HEK293 (cell line): ENCODE data around the gene CCSER1.

Source experiments
- CTCF ChIA-PET: fragments of 350-600 bp; formaldehyde crosslinking; extraction: SDS; loops from one replicate; lab custom pipeline; 2021; ENCODE audit warnings: antibody characterized with exemption; lab: Yijun Ruan, JAX
- POLR2A ChIA-PET: fragments of 300-600 bp; formaldehyde crosslinking; extraction: SDS; loops from one replicate; lab custom pipeline; 2020; ENCODE audit warnings: antibody characterized with exemption, inconsistent platforms; lab: Yijun Ruan, JAX
- H3K27ac ChIP-seq: fragments of 200-500 bp; sonication (Bioruptor generic); 2 replicates; pipeline ENCODE4 v1.5.1; 2014; ENCODE audit warnings: low read depth, low read length, control low read depth, inconsistent platforms; ENCODE audit errors: extremely low read depth
- H3K36me3 ChIP-seq, 2 experiments: fragments of 200-500 bp in 1 of 2; sonication (Bioruptor generic) in 1 of 2; 1 replicate in 1 of 2; 2 replicates in 1 of 2; pipeline ENCODE4 v1.5.1; 2014 to 2017; ENCODE audit warnings: inconsistent platforms in 2 of 2, low read length in 2 of 2; ENCODE audit not compliant: control insufficient read depth in 2 of 2, insufficient read depth in 1 of 2
- H3K4me1 ChIP-seq: fragments of 200-500 bp; sonication (Bioruptor generic); 2 replicates; pipeline ENCODE4 v1.5.1; 2014; ENCODE audit warnings: mild to moderate bottlenecking, low read length, inconsistent platforms; ENCODE audit not compliant: control insufficient read depth, insufficient read depth
- H3K4me3 ChIP-seq: 2 replicates; pipeline ENCODE4 v1.5.1; 2011; ENCODE audit warnings: low read depth, mild to moderate bottlenecking, control low read depth, low read length, moderate library complexity
- H3K9me3 ChIP-seq: fragments of 200-500 bp; sonication (Bioruptor generic); 2 replicates; pipeline ENCODE4 v1.5.1; 2014; ENCODE audit warnings: low read depth, low read length, inconsistent platforms; ENCODE audit not compliant: control insufficient read depth, insufficient read depth
- HOXA7 ChIP-seq: sonication (generic); formaldehyde crosslinking; IDR thresholded peaks from 2 replicates; pipeline ENCODE4 v1.8.1; 2022; ENCODE audit warnings: missing genetic modification reagents, borderline replicate concordance
- KLF16 ChIP-seq: fragments of 450-650 bp; formaldehyde crosslinking; IDR thresholded peaks from 2 replicates; pipeline ENCODE4 v1.5.1; 2017; ENCODE audit warnings: missing biosample characterization, missing genetic modification characterization
- KLF9 ChIP-seq: fragments of 450-650 bp; formaldehyde crosslinking; IDR thresholded peaks from 2 replicates; pipeline ENCODE4 v1.5.1; 2016; ENCODE audit warnings: missing biosample characterization, missing genetic modification characterization, low read depth
- MEIS1 ChIP-seq: sonication (generic); formaldehyde crosslinking; IDR thresholded peaks from 2 replicates; pipeline ENCODE4 v1.8.1; 2022; ENCODE audit warnings: missing genetic modification reagents, mild to moderate bottlenecking, borderline replicate concordance
- MYNN ChIP-seq: fragments of 450-650 bp; formaldehyde crosslinking; IDR thresholded peaks from 2 replicates; pipeline ENCODE4 v1.5.1; 2016; ENCODE audit warnings: missing biosample characterization, missing genetic modification characterization, borderline replicate concordance
- OSR2 ChIP-seq: fragments of 450-650 bp; formaldehyde crosslinking; IDR thresholded peaks from 2 replicates; pipeline ENCODE4 v1.5.1; 2016; ENCODE audit warnings: missing biosample characterization, missing genetic modification characterization
- PATZ1 ChIP-seq: fragments of 450-650 bp; formaldehyde crosslinking; IDR thresholded peaks from 2 replicates; pipeline ENCODE4 v1.5.1; 2016; ENCODE audit warnings: missing biosample characterization, missing genetic modification characterization
- PRDM4 ChIP-seq: fragments of 450-650 bp; formaldehyde crosslinking; IDR thresholded peaks from 2 replicates; pipeline ENCODE4 v1.5.1; 2017; ENCODE audit warnings: missing biosample characterization, missing genetic modification characterization
- SP3 ChIP-seq: fragments of 450-650 bp; formaldehyde crosslinking; IDR thresholded peaks from 2 replicates; pipeline ENCODE4 v1.5.1; 2016; ENCODE audit warnings: missing biosample characterization, missing genetic modification characterization
- ZBTB21 ChIP-seq: fragments of 450-650 bp; formaldehyde crosslinking; IDR thresholded peaks from 2 replicates; pipeline ENCODE4 v1.5.1; 2017; ENCODE audit warnings: missing biosample characterization, missing genetic modification characterization
- ZFP41 ChIP-seq: fragments of 450-650 bp; formaldehyde crosslinking; IDR thresholded peaks from 2 replicates; pipeline ENCODE4 v1.5.1; 2016; ENCODE audit warnings: missing biosample characterization, missing genetic modification characterization, borderline replicate concordance
- ZNF121 ChIP-seq: fragments of 450-650 bp; formaldehyde crosslinking; IDR thresholded peaks from 2 replicates; pipeline ENCODE4 v1.5.1; 2016; ENCODE audit warnings: missing biosample characterization, missing genetic modification characterization
- ZNF157 ChIP-seq: fragments of 450-650 bp; formaldehyde crosslinking; IDR thresholded peaks from 2 replicates; pipeline ENCODE4 v1.5.1; 2016; ENCODE audit warnings: missing biosample characterization, missing genetic modification characterization
- ZNF175 ChIP-seq: fragments of 450-650 bp; formaldehyde crosslinking; IDR thresholded peaks from 2 replicates; pipeline ENCODE4 v1.5.1; 2016; ENCODE audit warnings: missing biosample characterization, missing genetic modification characterization
- ZNF211 ChIP-seq: fragments of 450-650 bp; formaldehyde crosslinking; IDR thresholded peaks from 2 replicates; pipeline ENCODE4 v1.5.1; 2016; ENCODE audit warnings: low read depth, missing biosample characterization, missing genetic modification characterization
- ZNF223 ChIP-seq: fragments of 450-650 bp; formaldehyde crosslinking; IDR thresholded peaks from 2 replicates; pipeline ENCODE4 v1.5.1; 2016; ENCODE audit warnings: missing biosample characterization, missing genetic modification characterization
- ZNF239 ChIP-seq: fragments of 450-650 bp; formaldehyde crosslinking; IDR thresholded peaks from 2 replicates; pipeline ENCODE4 v1.5.1; 2016; ENCODE audit warnings: missing biosample characterization, missing genetic modification characterization
- ZNF24 ChIP-seq: fragments of 450-650 bp; formaldehyde crosslinking; IDR thresholded peaks from 2 replicates; pipeline ENCODE4 v1.5.1; 2016; ENCODE audit warnings: missing biosample characterization, missing genetic modification characterization
- ZNF37A ChIP-seq: fragments of 450-650 bp; IDR thresholded peaks from 2 replicates; pipeline ENCODE4 v1.5.1; 2018; ENCODE audit warnings: missing biosample characterization, missing genetic modification characterization
- ZNF449 ChIP-seq: fragments of 450-650 bp; formaldehyde crosslinking; IDR thresholded peaks from 2 replicates; pipeline ENCODE4 v1.5.1; 2017; ENCODE audit warnings: missing biosample characterization, mild to moderate bottlenecking, missing genetic modification characterization, moderate library complexity
- ZNF571 ChIP-seq: fragments of 450-650 bp; formaldehyde crosslinking; IDR thresholded peaks from 2 replicates; pipeline ENCODE4 v1.5.0; 2017; ENCODE audit warnings: missing biosample characterization, missing genetic modification characterization
- ZNF585B ChIP-seq: fragments of 450-650 bp; formaldehyde crosslinking; IDR thresholded peaks from 2 replicates; pipeline ENCODE4 v1.5.1; 2016; ENCODE audit warnings: missing biosample characterization, missing genetic modification characterization
- ZNF624 ChIP-seq: fragments of 450-650 bp; formaldehyde crosslinking; IDR thresholded peaks from 2 replicates; pipeline ENCODE4 v1.5.1; 2017; ENCODE audit warnings: missing biosample characterization, missing genetic modification characterization
- ZNF830 ChIP-seq: fragments of 450-650 bp; IDR thresholded peaks from 2 replicates; pipeline ENCODE4 v1.5.0; 2018; ENCODE audit warnings: missing biosample characterization, missing genetic modification characterization, low read depth, mild to moderate bottlenecking, moderate library complexity
- TF ChIP-seq, protein P1 (sequence below): sonication (generic); formaldehyde crosslinking; IDR thresholded peaks from 2 replicates; pipeline ENCODE4 v1.8.1; 2022; ENCODE audit warnings: mild to moderate bottlenecking, moderate library complexity, missing genetic modification reagents
- TF ChIP-seq, protein P2 (sequence below): fragments of 450-650 bp; formaldehyde crosslinking; IDR thresholded peaks from 2 replicates; pipeline ENCODE4 v1.5.1; 2017; ENCODE audit warnings: missing biosample characterization, missing genetic modification characterization

CCSER1 gene

DNA sequence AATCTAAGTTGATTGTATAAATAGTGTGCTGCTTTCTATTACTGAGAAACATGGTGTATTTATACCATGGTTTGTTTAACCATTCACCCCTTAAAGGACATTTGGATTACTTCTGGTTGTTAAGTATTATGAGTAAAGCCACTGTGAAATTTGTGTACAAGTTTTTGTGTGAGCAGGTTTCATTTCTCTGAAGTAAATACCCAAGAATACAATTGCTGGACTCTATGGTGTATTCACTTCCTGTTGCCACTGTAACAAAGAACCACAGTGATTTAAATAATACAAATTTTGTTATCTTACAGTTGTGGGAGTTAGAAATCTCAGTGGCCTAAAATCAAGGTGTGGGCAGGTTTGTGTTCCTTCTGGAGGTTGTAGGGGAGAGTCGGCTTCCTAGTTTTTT is 869.6 kb downstream of the CCSER1 start:
- no peaks in the 10 kb centered on the region for H3K36me3 ChIP-seq
- no peak for TF ChIP-seq MEIS1 (CRISPR knock-in tag)
- no peak for TF ChIP-seq ZNF830
- TF ChIP-seq, protein P1, sequence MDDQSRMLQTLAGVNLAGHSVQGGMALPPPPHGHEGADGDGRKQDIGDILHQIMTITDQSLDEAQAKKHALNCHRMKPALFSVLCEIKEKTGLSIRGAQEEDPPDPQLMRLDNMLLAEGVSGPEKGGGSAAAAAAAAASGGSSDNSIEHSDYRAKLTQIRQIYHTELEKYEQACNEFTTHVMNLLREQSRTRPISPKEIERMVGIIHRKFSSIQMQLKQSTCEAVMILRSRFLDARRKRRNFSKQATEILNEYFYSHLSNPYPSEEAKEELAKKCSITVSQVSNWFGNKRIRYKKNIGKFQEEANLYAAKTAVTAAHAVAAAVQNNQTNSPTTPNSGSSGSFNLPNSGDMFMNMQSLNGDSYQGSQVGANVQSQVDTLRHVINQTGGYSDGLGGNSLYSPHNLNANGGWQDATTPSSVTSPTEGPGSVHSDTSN (CRISPR knock-in tag), result no peak
- TF ChIP-seq KLF16 (tag by site-specific recombination), result no peak
- no peak for TF ChIP-seq MYNN
- no peak for TF ChIP-seq ZNF239 (tag by site-specific recombination)
- TF ChIP-seq ZNF24 (tag by site-specific recombination), result no peak
- TF ChIP-seq KLF9 (tag by site-specific recombination), result no peak
- TF ChIP-seq, protein P2, sequence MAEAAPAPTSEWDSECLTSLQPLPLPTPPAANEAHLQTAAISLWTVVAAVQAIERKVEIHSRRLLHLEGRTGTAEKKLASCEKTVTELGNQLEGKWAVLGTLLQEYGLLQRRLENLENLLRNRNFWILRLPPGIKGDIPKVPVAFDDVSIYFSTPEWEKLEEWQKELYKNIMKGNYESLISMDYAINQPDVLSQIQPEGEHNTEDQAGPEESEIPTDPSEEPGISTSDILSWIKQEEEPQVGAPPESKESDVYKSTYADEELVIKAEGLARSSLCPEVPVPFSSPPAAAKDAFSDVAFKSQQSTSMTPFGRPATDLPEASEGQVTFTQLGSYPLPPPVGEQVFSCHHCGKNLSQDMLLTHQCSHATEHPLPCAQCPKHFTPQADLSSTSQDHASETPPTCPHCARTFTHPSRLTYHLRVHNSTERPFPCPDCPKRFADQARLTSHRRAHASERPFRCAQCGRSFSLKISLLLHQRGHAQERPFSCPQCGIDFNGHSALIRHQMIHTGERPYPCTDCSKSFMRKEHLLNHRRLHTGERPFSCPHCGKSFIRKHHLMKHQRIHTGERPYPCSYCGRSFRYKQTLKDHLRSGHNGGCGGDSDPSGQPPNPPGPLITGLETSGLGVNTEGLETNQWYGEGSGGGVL (tag by site-specific recombination), result no peak
- TF ChIP-seq ZNF37A (tag by site-specific recombination), result no peak
- TF ChIP-seq PRDM4, result no peak
- no peak for TF ChIP-seq ZNF121
- TF ChIP-seq ZNF223 (tag by site-specific recombination), result no peak
- no peak for TF ChIP-seq SP3 (tag by site-specific recombination)
- TF ChIP-seq ZFP41 (tag by site-specific recombination), result no peak
- no peak overlapping the region for H3K27ac ChIP-seq
- no peak overlapping the region for H3K4me3 ChIP-seq
- no peaks in the 10 kb centered on the region for H3K9me3 ChIP-seq
- H3K4me1 ChIP-seq, result no peaks in the 10 kb centered on the region
- ChIA-PET CTCF (no interaction called here), POLR2A (no interaction called here)

DNA sequence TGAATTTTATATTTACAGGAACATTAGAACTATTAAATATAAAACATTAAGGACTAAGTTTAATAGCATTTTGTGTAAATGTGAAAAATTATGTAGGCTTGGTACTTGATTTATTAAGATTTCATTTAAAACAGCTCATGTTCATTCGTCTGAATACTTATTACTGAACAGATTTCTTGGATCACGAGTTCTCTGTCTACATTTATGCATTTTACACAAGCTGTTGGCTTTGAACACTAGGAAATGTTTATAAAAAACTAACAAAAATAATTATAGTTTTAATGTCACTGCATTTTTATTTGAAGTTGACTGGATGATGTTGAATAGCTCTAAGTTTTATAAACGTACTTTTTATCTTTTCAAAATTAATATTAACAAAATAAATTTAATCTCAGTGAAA is 888.7 kb downstream of the CCSER1 start:
- CTCF ChIA-PET, result interaction anchor here (0.6 kb wide), 1 partner anchor 21 kb away, joined by 3 read pairs; no protein-coding TSS in a partner anchor
- H3K36me3 ChIP-seq, result no peaks in the 10 kb centered on the region
- H3K4me3 ChIP-seq, result no peak overlapping the region
- H3K4me1 ChIP-seq, result no peaks in the 10 kb centered on the region
- POLR2A ChIA-PET, result no interaction called here
- H3K27ac ChIP-seq, result no peak overlapping the region
- TF ChIP-seq ZNF585B (tag by site-specific recombination), result no peak
- no peak for TF ChIP-seq ZNF211 (tag by site-specific recombination)
- no peak for TF ChIP-seq ZNF157 (tag by site-specific recombination)
- TF ChIP-seq HOXA7 (CRISPR knock-in tag), result no peak
- H3K9me3 ChIP-seq, result no peaks in the 10 kb centered on the region

GRCh38 chr4:91019513-91019912 is 892.3 kb downstream of the CCSER1 start:
- Histone ChIP-seq H3K4me3 (no peak overlapping the region), H3K4me1 (no peaks in the 10 kb centered on the region), H3K9me3 (no peaks in the 10 kb centered on the region), H3K36me3 (no peaks in the 10 kb centered on the region), H3K27ac (no peak overlapping the region)
- POLR2A ChIA-PET, result no interaction called here
- CTCF ChIA-PET, result no interaction called here
- TF ChIP-seq ZNF449 (no peak), ZNF175 (tag by site-specific recombination) (no peak), PATZ1 (tag by site-specific recombination) (no peak), OSR2 (tag by site-specific recombination) (no peak), ZBTB21 (no peak), ZNF571 (tag by site-specific recombination) (no peak), ZNF624 (tag by site-specific recombination) (no peak)
